GM21390 (cell line): ENCODE results near the gene APBB3.
"Not testable (repeated sequence)": the region's sequence is repeated elsewhere in the genome, so short reads cannot be mapped to it uniquely, and the experiment has no call there.

ENCODE experiments used
- ATAC-seq: cut with Tn5 transposase; IDR thresholded peaks from one replicate; pipeline ENCODE4 v1.9.1; 2021; ENCODE audit not compliant: unreplicated experiment

The APBB3 gene, protein sequence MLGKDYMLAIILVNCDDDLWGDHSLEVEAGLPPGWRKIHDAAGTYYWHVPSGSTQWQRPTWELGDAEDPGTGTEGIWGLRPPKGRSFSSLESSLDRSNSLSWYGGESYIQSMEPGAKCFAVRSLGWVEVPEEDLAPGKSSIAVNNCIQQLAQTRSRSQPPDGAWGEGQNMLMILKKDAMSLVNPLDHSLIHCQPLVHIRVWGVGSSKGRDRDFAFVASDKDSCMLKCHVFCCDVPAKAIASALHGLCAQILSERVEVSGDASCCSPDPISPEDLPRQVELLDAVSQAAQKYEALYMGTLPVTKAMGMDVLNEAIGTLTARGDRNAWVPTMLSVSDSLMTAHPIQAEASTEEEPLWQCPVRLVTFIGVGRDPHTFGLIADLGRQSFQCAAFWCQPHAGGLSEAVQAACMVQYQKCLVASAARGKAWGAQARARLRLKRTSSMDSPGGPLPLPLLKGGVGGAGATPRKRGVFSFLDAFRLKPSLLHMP

GRCh38 chr5:140564196-140565023, at the start of gene APBB3, which contains the start of gene SLC35A4:
Gene APBB3 (minus strand): TSS chr5:140564598. CDS start chr5:140564245, 353 bp downstream.
Gene SLC35A4 (plus strand): TSS chr5:140564828. CDS start chr5:140567170, 2,342 bp downstream.
- peak; percentile 91 for ATAC-seq

DNA sequence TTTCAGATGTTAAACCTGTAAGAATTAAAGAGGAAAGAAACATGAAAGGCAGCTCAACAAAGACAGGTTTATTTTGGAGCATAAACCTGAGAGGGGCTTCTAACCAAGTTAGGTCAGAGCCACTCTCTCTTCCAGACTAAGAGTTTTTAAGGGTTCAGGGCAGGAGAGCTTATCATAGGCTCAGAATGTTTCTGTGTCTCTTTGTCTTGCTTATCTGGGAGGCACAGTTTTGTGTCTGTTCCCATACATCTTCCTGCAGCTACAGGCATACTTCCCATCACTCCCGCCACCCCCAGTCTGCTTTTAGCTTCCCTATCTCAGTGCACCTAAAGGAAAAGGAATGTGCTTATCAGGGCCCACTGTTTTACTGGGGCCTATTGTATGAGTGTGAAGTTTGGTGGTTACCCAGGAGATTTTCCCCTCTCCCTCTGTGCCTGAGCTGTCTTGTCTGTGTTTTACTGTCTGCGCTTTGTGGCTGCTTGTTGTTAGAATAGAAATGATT, 46.7 kb upstream of the APBB3 start:
- ATAC-seq: no peak

- no peak for ATAC-seq
Measured at GRCh38 chr5:140609126-140609525, 44.7 kb upstream of the APBB3 start.

GRCh38 chr5:140608722-140609121, 44.3 kb upstream of the APBB3 start:
- no peak for ATAC-seq

GRCh38 chr5:140607031-140607430, 42.6 kb upstream of the APBB3 start:
- ATAC-seq: no peak

GRCh38 chr5:140605879-140606278, 41.5 kb upstream of the APBB3 start:
- no peak for ATAC-seq

DNA sequence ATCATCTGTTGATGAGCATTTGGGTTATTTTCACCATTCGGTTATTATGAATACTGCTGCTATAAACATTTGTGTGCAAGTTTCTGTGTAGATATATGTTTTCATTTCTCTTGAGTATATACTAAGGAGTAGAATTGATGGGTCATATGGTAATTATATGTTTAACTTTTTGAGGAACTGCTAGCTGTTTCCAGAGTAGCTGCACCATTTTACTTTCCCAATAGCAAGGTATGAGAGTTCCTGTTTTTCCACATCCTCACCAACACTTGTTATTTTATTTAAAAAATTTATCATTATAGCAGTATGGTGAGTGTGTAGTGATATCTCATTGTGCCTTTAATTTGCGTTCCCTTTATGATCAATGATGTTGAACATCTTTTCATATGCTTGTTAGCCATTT, 39.3 kb upstream of the APBB3 start:
- ATAC-seq: no peak

DNA sequence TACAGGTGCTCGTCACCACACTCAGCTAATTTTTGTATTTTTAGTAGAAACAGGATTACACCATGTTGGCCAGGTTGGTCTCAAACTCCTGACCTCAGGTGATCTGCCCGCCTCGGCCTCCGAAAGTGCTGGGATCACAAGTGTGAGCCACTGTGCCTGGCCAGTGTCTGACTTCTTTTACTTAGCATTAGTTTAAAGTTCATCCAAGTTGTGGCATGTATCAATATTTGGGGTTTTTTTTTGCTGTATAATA, 39.0 kb upstream of the APBB3 start:
- ATAC-seq: not testable (repeated sequence)

DNA sequence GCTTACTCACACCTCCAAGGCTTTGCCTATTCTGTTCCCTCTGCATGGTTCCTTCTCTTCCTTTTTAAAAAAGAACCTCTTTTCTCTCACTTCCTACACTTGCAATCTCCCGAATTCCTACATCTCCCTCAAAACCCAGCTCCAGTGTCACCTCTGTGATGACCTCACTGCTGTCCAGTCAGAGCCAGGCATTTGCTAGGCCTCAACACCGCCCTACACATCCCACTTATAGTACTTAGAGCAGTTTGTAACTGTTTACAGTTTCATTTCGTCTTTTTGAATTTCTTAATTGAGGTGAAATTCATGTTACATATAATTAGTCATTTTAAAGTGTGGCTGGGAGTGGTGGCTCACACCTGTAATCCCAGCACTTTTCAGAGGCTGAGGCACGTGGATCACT, 37.7 kb upstream of the APBB3 start:
- no peak for ATAC-seq

GRCh38 chr5:140600096-140600495, 35.7 kb upstream of the APBB3 start:
- ATAC-seq: no peak

DNA sequence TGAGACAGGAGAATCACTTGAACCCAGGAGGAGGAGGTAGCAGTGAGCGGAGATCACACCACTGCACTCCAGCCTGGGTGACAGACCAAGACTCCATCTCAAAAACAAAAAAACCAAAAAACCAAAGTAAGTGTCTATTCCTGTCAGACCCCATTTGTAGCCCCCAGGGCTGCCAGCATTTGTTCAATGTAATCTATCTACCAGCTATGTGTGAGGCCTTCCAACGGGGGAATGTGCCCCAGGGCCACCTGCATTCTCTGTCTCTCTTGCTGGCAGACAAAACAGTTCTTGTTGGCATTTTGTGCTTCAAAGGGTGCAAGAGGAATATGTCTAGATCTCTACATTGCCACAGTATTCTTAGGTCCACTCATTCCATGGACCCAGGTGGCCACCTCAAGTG, 34.4 kb upstream of the APBB3 start:
- no peak for ATAC-seq

GRCh38 chr5:140596321-140596741, 31.9 kb upstream of the APBB3 start:
- no peak for ATAC-seq

- ATAC-seq: no peak
Measured at GRCh38 chr5:140595538-140596300, 31.3 kb upstream of the APBB3 start.

- no peak for ATAC-seq
Measured at GRCh38 chr5:140594169-140594568, 29.8 kb upstream of the APBB3 start.

DNA sequence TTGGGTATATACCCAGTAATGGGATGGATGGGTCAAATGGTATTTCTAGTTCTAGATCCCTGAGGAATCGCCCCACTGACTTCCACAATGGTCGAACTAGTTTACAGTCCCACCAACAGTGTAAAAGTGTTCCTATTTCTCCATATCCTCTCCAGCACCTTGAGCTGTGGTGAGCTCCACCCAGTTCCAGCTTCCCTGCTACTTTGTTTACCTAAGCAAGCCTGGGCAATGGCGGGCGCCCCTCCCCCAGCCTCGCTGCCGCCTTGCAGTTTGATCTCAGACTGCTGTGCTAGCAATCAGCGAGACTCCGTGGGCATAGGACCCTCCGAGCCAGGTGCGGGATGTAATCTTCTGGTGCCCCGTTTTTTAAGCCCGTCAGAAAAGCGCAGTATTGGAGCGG, 28.7 kb upstream of the APBB3 start:
- ATAC-seq: not testable (repeated sequence)

GRCh38 chr5:140591747-140592372, 27.5 kb upstream of the APBB3 start:
- no peak for ATAC-seq

- ATAC-seq: no peak
Measured at GRCh38 chr5:140590861-140591260, 26.5 kb upstream of the APBB3 start.

DNA sequence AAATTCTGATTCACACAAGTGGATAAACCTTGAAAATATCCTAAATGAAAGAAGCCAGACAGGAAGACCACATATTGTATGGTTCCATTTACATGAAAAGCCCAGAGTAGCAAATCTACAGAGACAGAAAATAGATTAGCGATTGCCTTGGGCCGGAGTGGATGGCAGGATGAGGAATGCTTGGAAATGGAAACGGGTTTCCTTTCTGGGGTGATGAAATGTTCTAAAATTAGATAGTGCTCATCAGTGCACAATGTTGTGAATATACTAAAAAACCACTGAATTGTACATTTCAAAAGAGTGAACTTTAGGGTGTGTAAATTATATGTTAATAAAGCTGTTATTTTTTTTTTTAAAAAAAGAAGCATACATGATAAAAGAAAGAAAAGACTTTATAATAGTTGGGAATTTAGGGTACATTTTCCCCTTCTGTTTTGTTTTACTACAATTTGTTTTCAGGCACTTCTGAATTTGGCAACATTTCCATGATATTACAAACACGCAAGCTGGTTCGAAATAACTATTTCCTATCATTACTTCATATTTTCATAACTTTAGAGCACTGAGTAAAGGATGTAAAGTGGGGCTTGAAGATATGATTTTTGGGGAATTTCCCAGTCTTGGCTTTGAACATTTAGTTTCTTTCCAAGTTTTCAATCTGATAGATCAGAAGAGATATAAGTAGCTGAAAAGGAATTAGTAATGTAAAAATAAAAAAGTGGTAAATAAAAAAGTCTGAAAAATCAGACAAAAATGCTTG, 24.1 kb upstream of the APBB3 start:
- no peak for ATAC-seq

DNA sequence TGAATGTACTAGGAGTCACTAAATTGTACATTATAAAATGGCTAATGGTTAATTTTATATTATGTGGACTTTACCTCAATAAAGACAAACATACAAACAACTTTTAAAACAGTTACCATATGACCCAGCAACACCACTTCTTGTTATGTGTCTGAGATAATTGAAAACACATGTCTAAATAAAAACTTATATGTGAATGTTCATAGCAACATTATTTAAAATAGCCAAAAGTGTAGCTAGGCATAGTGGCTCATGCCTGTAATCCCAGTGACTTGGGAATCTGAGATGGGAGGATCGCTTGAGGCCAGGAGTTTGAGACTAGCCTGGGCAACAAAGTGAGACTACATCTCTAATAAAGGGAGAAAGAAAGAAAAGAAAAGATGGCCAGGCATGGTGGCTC, 23.1 kb upstream of the APBB3 start:
- no peak for ATAC-seq

GRCh38 chr5:140579188-140579747, 14.9 kb upstream of the APBB3 start:
- not testable (repeated sequence) for ATAC-seq
